GM10266 (cell line): ENCODE results near the gene WDR20.
"Not testable (repeated sequence)": the region's sequence is repeated elsewhere in the genome, so short reads cannot be mapped to it uniquely, and the experiment has no call there.

Experiments used
- DNase-seq: peaks from one replicate; pipeline ENCODE4 v3.0.0; 2012; ENCODE audit errors: extremely low spot score
- CTCF ChIP-seq: IDR thresholded peaks from 2 replicates; pipeline ENCODE4 v1.5.1; 2012; ENCODE audit warnings: mild to moderate bottlenecking, low read depth; ENCODE audit not compliant: control insufficient read depth, insufficient read depth; ENCODE audit errors: missing control alignments

The WDR20 gene

GRCh38 chr14:102233081-102233480 is 93.4 kb downstream of the WDR20 start:
- no peak for DNase-seq
- no peak for TF ChIP-seq CTCF

DNA sequence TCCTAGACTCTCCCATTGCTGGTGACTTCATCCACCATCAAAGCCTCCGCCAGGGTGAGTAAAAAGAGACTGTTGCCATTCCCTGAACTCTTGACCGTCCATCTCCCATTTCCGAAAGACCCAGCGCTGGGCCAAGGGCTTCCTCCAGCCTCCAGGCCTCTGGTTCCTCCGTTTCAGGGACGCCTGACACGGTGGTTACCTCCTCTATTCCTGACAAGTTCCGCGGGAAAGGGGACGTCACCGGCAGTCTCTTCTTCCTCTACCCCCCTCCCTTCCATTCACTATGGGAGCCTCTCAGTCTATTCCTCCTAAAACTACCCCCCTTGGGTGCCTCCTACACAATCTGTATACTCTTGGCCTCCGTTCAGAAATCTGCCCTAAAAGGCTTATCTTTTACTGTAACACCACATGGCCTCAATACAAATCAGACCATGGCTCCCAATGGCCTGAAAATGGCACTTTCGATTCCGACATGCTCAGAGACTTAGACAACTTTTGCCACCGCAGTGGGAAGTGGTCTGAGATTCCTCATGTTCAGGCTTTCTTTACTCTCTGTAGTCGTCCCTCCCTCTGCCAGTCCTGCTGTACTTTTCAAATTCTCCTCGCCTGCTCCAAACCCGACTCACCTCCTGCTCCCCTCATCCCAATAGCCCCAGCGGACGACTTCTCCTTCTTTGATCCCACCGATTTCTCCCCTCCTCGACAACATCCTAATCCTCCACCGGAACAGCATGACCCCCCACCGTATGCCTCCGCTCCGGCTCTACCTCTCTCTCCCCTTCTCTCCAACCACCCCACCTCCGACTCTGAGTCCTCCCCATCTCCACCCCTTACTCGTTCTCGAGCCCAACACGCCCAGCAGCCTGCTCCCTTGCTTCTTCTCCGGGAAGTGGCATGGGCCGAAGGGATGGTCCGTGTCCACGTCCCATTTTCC is 94.9 kb downstream of the WDR20 start:
- no peak for TF ChIP-seq CTCF
- no peak for DNase-seq

DNA sequence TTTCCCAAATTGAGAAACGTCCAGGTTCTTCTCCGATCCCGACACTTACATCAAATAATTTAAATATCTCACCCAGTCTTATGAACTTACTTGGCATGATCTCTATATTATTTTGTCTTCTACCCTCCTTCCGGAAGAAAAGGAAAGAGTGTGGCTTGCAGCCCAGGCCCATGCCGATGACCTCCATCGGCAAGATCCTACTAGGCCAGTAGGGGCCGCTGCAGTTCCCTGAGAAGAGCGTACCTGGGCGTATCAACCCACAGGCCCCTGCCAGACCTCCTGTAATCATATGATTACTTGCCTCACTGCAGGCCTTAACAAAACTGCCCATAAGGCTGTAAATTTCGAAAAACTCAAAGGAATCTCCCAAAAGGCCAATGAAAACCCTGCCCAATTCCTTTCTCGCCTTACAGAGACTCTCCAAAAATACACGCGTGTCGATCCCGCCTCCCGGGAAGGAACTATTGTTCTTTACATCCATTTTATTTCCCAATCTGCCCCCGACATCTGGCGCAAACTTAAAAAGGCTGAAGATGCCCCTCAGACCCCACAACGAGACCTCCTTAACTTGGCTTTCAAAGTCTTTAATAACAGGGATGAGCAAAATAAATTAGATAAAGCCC is 95.7 kb downstream of the WDR20 start:
- DNase-seq: peak; percentile 89
- TF ChIP-seq CTCF: peak; percentile 87

DNA sequence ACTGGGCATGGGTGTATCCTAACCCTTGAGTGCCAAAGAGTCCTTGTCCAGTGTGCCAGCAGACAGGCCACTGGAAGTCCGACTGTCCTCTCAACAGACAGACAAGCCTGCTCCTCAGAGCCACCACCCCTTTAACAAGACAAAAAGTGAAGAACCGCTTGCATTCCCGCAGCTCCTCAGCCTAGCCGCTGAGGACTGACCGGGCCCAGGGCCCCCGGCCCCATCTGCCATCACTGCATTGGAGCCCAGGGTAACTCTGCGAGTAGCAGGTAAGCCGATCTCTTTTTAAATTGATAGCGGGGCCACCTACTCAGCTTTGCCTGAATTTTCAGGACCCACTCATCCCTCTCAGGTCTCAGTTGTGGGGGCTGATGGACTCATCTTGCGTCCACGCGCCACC is 96.3 kb downstream of the WDR20 start:
- no peak for DNase-seq
- TF ChIP-seq CTCF: no peak

GRCh38 chr14:102238131-102238530 is 98.4 kb downstream of the WDR20 start:
- TF ChIP-seq CTCF: no peak
- no peak for DNase-seq

- DNase-seq: no peak
- TF ChIP-seq CTCF: no peak
Measured at GRCh38 chr14:102238766-102239165, 99.1 kb downstream of the WDR20 start.

- no peak for TF ChIP-seq CTCF
- DNase-seq: no peak
Measured at GRCh38 chr14:102239231-102239630, 99.5 kb downstream of the WDR20 start.

GRCh38 chr14:102240481-102240880 is 100.8 kb downstream of the WDR20 start:
- not testable (repeated sequence) for DNase-seq
